Adrenal gland (tissue), 5 donors: ENCODE results near the gene DUS2.
"Not testable (repeated sequence)": the region's sequence is repeated elsewhere in the genome, so short reads cannot be mapped to it uniquely, and the experiment has no call there.

Source experiments
- POLR2A ChIP-seq, 2 donors: fragments of 450-650 bp; IDR thresholded peaks; one replicate each; pipeline ENCODE4 v1.6.1; 2017; ENCODE audit warnings: antibody characterized with exemption in 2 of 2, mild to moderate bottlenecking in 2 of 2, moderate library complexity in 1 of 2
- TF ChIP-seq, protein P1 (sequence below), 6 experiments: fragments of 450-650 bp in 4 of 6; fragments of 200-600 bp in 2 of 6; sonication (generic) in 1 of 6; IDR thresholded peaks; 1 replicate in 5 of 6; 2 replicates in 1 of 6; pipeline versions ENCODE4 v1.5.1 to v1.8.0; 2016 to 2021; ENCODE audit warnings: antibody characterized with exemption in 6 of 6, mild to moderate bottlenecking in 2 of 6, moderate library complexity in 1 of 6
- donor health status: DM: no; HTN: no; CAD: no.

DNA sequence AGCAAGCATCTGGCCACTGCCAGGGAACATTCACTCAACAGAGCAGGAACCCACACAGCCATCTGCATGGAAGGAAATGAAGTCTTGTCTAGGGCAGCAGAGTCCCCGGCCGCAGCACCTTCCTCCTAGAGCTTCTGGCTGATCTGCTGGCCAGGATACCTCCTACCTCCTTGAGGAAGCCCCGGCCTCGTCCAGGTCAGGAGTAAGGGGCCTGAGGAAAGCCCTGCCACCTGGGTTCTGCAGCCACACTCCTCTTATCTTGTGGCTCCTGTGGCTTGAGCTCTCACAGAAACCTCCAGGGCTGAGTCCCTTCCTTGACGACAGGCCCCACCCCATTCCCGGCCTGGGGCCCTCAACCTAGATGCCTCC lies 29.1 kb upstream of the DUS2 start:
- TF ChIP-seq, protein P1, sequence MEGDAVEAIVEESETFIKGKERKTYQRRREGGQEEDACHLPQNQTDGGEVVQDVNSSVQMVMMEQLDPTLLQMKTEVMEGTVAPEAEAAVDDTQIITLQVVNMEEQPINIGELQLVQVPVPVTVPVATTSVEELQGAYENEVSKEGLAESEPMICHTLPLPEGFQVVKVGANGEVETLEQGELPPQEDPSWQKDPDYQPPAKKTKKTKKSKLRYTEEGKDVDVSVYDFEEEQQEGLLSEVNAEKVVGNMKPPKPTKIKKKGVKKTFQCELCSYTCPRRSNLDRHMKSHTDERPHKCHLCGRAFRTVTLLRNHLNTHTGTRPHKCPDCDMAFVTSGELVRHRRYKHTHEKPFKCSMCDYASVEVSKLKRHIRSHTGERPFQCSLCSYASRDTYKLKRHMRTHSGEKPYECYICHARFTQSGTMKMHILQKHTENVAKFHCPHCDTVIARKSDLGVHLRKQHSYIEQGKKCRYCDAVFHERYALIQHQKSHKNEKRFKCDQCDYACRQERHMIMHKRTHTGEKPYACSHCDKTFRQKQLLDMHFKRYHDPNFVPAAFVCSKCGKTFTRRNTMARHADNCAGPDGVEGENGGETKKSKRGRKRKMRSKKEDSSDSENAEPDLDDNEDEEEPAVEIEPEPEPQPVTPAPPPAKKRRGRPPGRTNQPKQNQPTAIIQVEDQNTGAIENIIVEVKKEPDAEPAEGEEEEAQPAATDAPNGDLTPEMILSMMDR (IDR thresholded peaks at IDR 0.05): not testable (repeated sequence)
- TF ChIP-seq POLR2A (IDR thresholded peaks at IDR 0.05): not testable (repeated sequence)
